GM12891 (cell line): ENCODE results near the gene DLGAP1.

Experiments
- POLR2A ChIP-seq: IDR thresholded peaks from 2 replicates; pipeline ENCODE4 v1.6.1; 2011; ENCODE audit warnings: low read depth, low read length, control low read depth
- POLR2AphosphoS5 ChIP-seq: IDR thresholded peaks from 2 replicates; pipeline ENCODE4 v1.6.1; 2011; ENCODE audit warnings: low read depth, low read length, control low read depth
- TAF1 ChIP-seq: IDR thresholded peaks from 2 replicates; pipeline ENCODE4 v1.6.1; 2011; ENCODE audit warnings: low read depth, low read length, control low read depth

DNA sequence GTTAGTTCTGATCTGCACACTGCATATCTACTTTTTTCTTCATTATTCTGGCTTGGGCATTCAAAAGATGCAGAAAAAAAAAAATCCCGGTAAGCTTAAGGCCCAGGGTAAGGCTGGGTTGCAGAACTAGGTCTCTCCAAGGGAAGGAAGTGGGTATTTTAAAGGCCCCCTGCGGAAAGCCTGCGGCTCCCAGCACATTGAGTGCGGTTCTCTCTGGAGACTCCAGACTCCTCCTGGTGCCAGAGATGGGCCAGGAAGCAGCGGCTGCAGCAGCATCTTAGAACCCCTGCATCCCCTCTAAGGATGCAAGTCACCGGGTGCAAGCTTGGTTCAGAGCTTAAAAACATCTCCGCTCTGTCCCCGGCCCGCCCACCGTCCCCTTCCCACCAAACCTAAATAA, 955.6 kb downstream of the DLGAP1 start:
- TF ChIP-seq POLR2AphosphoS5: no peak
- TF ChIP-seq TAF1: no peak
- no peak for TF ChIP-seq POLR2A
